H9 (cell line): ENCODE data around the gene UBE2D2. TPM values are rescaled to one million over a fixed set of nuclear protein-coding genes. Genes with fewer than 3 reads are reported as not detected.
"Not testable (repeated sequence)": the region's sequence is repeated elsewhere in the genome, so short reads cannot be mapped to it uniquely, and the experiment has no call there.

Experiments used
- DNase-seq: peaks from one replicate; pipeline ENCODE4 v3.0.0-alpha.2; 2017
- H2AFZ ChIP-seq: one replicate; pipeline ENCODE4 v1.6.1; 2013; ENCODE audit warnings: mild to moderate bottlenecking, low read length, control low read depth, moderate library complexity
- H2AK5ac ChIP-seq: 2 replicates; pipeline ENCODE4 v1.6.1; 2013; ENCODE audit warnings: low read length, control low read depth, mixed read lengths; ENCODE audit not compliant: insufficient read length
- H2BK120ac ChIP-seq: one replicate; pipeline ENCODE4 v1.6.1; 2013; ENCODE audit warnings: low read depth, mild to moderate bottlenecking, low read length, control low read depth, inconsistent platforms; ENCODE audit not compliant: poor library complexity, severe bottlenecking
- H2BK12ac ChIP-seq: 2 replicates; pipeline ENCODE4 v1.6.1; 2013; ENCODE audit warnings: low read length, control low read depth, mixed read lengths, low read depth; ENCODE audit not compliant: insufficient read length
- H2BK15ac ChIP-seq: 2 replicates; pipeline ENCODE4 v1.6.1; 2013; ENCODE audit warnings: low read depth, low read length, control low read depth
- H2BK20ac ChIP-seq: one replicate; pipeline ENCODE4 v1.6.1; 2013; ENCODE audit warnings: low read depth, mild to moderate bottlenecking, low read length, control low read depth, inconsistent platforms; ENCODE audit not compliant: poor library complexity, severe bottlenecking
- H2BK5ac ChIP-seq: 2 replicates; pipeline ENCODE4 v1.6.1; 2013; ENCODE audit warnings: low read length, control low read depth, mixed read lengths; ENCODE audit not compliant: insufficient read length
- H3K14ac ChIP-seq: 2 replicates; pipeline ENCODE4 v1.6.1; 2013; ENCODE audit warnings: low read length, control low read depth; ENCODE audit not compliant: insufficient read depth
- H3K18ac ChIP-seq: 2 replicates; pipeline ENCODE4 v1.6.1; 2013; ENCODE audit warnings: low read depth, mild to moderate bottlenecking, mixed read lengths, low read length, control low read depth; ENCODE audit not compliant: insufficient read length
- H3K23ac ChIP-seq: 2 replicates; pipeline ENCODE4 v1.6.1; 2013; ENCODE audit warnings: low read length, control low read depth, mixed read lengths, low read depth; ENCODE audit not compliant: insufficient read length
- H3K23me2 ChIP-seq: 2 replicates; pipeline ENCODE4 v1.6.1; 2013; ENCODE audit warnings: low read depth, mild to moderate bottlenecking, mixed read lengths, low read length, control low read depth; ENCODE audit not compliant: insufficient read length, poor library complexity, severe bottlenecking
- H3K27ac ChIP-seq: 2 replicates; pipeline ENCODE4 v1.5.1; 2013; ENCODE audit warnings: low read length, control low read depth, mixed read lengths, low read depth; ENCODE audit not compliant: insufficient read length
- H3K27me3 ChIP-seq: 2 replicates; pipeline ENCODE4 v1.6.1; 2013; ENCODE audit warnings: low read length, control low read depth, inconsistent platforms; ENCODE audit not compliant: insufficient read depth
- H3K4ac ChIP-seq: 2 replicates; pipeline ENCODE4 v1.6.1; 2013; ENCODE audit warnings: low read depth, mild to moderate bottlenecking, control low read depth, inconsistent platforms, low read length, moderate library complexity
- H3K4me1 ChIP-seq: 2 replicates; pipeline ENCODE4 v1.6.1; 2013; ENCODE audit warnings: low read length, control low read depth, inconsistent platforms; ENCODE audit not compliant: insufficient read depth
- H3K4me2 ChIP-seq: 2 replicates; pipeline ENCODE4 v1.6.1; 2013; ENCODE audit warnings: low read length, control low read depth, mixed read lengths; ENCODE audit not compliant: insufficient read length, insufficient read depth
- H3K56ac ChIP-seq: 2 replicates; pipeline ENCODE4 v1.6.1; 2013; ENCODE audit warnings: low read depth, mild to moderate bottlenecking, mixed read lengths, low read length, control low read depth; ENCODE audit not compliant: insufficient read length
- H3K79me1 ChIP-seq: 2 replicates; pipeline ENCODE4 v1.6.1; 2013; ENCODE audit warnings: low read depth, mild to moderate bottlenecking, moderate library complexity, low read length, control low read depth, inconsistent platforms; ENCODE audit not compliant: insufficient read depth, poor library complexity, severe bottlenecking
- H3K79me2 ChIP-seq: 2 replicates; pipeline ENCODE4 v1.6.1; 2013; ENCODE audit warnings: low read length, control low read depth, inconsistent platforms; ENCODE audit not compliant: insufficient read depth
- H3K9ac ChIP-seq: 2 replicates; pipeline ENCODE4 v1.6.1; 2013; ENCODE audit warnings: low read length, control low read depth, mixed read lengths; ENCODE audit not compliant: insufficient read length; ENCODE audit errors: extremely low read depth
- H3K9me3 ChIP-seq: one replicate; pipeline ENCODE4 v1.6.1; 2013; ENCODE audit warnings: low read depth, low read length, inconsistent platforms; ENCODE audit not compliant: control insufficient read depth
- H3T11ph ChIP-seq: one replicate; pipeline ENCODE4 v1.6.1; 2013; ENCODE audit warnings: mild to moderate bottlenecking, low read length, control low read depth, inconsistent platforms
- H4K20me1 ChIP-seq: one replicate; pipeline ENCODE4 v1.6.1; 2013; ENCODE audit not compliant: control insufficient read depth, insufficient read length, insufficient read depth
- H4K5ac ChIP-seq: 2 replicates; pipeline ENCODE4 v1.6.1; 2013; ENCODE audit warnings: low read depth, mild to moderate bottlenecking, mixed read lengths, low read length, control low read depth; ENCODE audit not compliant: insufficient read length
- H4K8ac ChIP-seq: replicated peaks from 2 replicates; pipeline ENCODE4 v1.6.1; 2013; ENCODE audit warnings: low read length, control low read depth, mixed read lengths, low read depth; ENCODE audit not compliant: insufficient read length
- H4K91ac ChIP-seq: 2 replicates; pipeline ENCODE4 v1.6.1; 2013; ENCODE audit warnings: low read depth, mild to moderate bottlenecking, moderate library complexity, mixed read lengths, low read length, control low read depth; ENCODE audit not compliant: insufficient read length
- H3K27ac Mint-ChIP-seq, 3 experiments: 2 replicates in 2 of 3; 3 replicates in 1 of 3; pipeline ENCODE4 v1.8.0; 2020 to 2021; ENCODE audit warnings: mixed read lengths in 3 of 3, mild to moderate bottlenecking in 1 of 3, moderate library complexity in 1 of 3
- H3K27me3 Mint-ChIP-seq: 2 replicates; pipeline ENCODE4 v1.8.0; 2021; ENCODE audit warnings: low read depth, mild to moderate bottlenecking, moderate library complexity, mixed read lengths
- H3K36me3 Mint-ChIP-seq, 3 experiments: 2 replicates in 2 of 3; 3 replicates in 1 of 3; pipeline ENCODE4 v1.8.0; 2020 to 2021; ENCODE audit warnings: low read depth in 3 of 3, mixed read lengths in 3 of 3; ENCODE audit not compliant: insufficient read depth in 1 of 3
- H3K4me1 Mint-ChIP-seq, 2 experiments: 2 replicates each; pipeline ENCODE4 v1.8.0; 2020; ENCODE audit warnings: mixed read lengths in 2 of 2
- H3K4me3 Mint-ChIP-seq, 2 experiments: 2 replicates in 1 of 2; 3 replicates in 1 of 2; pipeline ENCODE4 v1.8.0; 2020 to 2021; ENCODE audit warnings: mild to moderate bottlenecking in 2 of 2, mixed read lengths in 2 of 2, moderate library complexity in 1 of 2
- H3K9me3 Mint-ChIP-seq, 2 experiments: 2 replicates in 1 of 2; 3 replicates in 1 of 2; pipeline ENCODE4 v1.8.0; 2020; ENCODE audit warnings: mild to moderate bottlenecking in 2 of 2, mixed read lengths in 2 of 2, moderate library complexity in 1 of 2
- CTCF ChIP-seq: fragments of 200-600 bp; sonication (generic); conservative IDR thresholded peaks from 3 replicates; pipeline ENCODE4 v1.8.0; 2021; ENCODE audit warnings: antibody characterized with exemption, mild to moderate bottlenecking
- WGBS: extraction: QIAGEN DNeasy Blood & Tissue Kit; methylation state at CpG from one replicate; pipeline ENCODE4 v1.1.7; 2013; ENCODE audit warnings: missing lambda C conversion rate, low lambda C conversion rate, mixed read lengths; ENCODE audit not compliant: insufficient read length; ENCODE audit errors: extremely low coverage; 5-methylcytosine and 5-hydroxymethylcytosine counted together
- total RNA-seq: library from RNA; stranded (reverse); gene quantifications from 2 replicates; pipeline ENCODE4 v1.2.1, GENCODE V29; 2021

UBE2D2 gene
- total RNA-seq, 1 experiment from 2014 or later, result 236 TPM

DNA sequence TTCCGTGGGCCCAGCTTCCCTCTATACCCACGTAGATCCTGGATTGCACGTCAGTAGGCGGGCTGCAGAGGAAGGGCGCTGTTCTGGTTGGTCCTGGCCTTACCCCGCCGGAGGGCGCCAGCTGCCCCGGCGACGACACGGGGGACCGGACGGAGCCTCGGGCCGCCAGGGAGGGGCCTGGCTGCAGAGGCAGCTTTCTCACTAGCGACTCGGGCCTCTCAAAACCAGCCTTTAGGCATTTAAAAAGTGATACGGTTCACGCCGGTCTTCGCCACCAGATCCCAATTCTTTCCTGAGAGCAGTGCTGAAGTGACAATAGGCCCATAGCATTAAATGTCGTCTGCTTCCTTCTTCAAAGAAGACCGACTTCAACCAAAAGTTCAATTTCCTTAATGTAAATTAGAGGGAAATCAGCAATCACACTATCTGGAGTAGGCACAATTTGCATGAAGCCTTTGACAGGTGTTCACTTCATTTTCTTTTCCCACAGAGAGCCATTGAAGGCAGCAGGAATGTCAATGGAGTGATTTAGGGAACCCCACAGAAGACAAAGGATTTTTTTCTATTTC lies 17.6 kb upstream of the UBE2D2 start:
- Histone ChIP-seq H3K9me3 (no peaks in the 10 kb centered on the region), H2AK5ac (no peak overlapping the region), H2AFZ (no peak overlapping the region), H3K27me3 (no peaks in the 10 kb centered on the region), H2BK20ac (no peak overlapping the region), H2BK15ac (no peak overlapping the region), H2BK5ac (no peak overlapping the region), H3K23me2 (no peaks in the 10 kb centered on the region), H4K5ac (no peak overlapping the region), H3K23ac (no peak overlapping the region), H3K9ac (no peak overlapping the region), H3K56ac (no peak overlapping the region), H4K20me1 (no peaks in the 10 kb centered on the region), H3K79me1 (no peaks in the 10 kb centered on the region), H3K14ac (no peak overlapping the region), H3K4ac (no peak overlapping the region), H3K4me1 (no peaks in the 10 kb centered on the region), H3K79me2 (no peaks in the 10 kb centered on the region), H2BK120ac (no peak overlapping the region), H3K4me2 (peak overlapping the region; percentile 17), H3K27ac (peak overlapping the region; percentile 28), H4K8ac (no peak overlapping the region), H2BK12ac (no peak overlapping the region), H4K91ac (no peak overlapping the region), H3T11ph (no peak overlapping the region), H3K18ac (no peak overlapping the region)
- Mint-ChIP-seq H3K9me3 (peaks cover 5% of the 10 kb centered on the region in 2 experiments), H3K36me3 (peaks cover 5 to 6% (median 5%) of the 10 kb centered on the region in 3 experiments; a peak in 6 of 7 replicates), H3K27ac (peak overlapping the region in 2 of 3 experiments; percentile 65 to 90; a peak in 3 of 7 replicates), H3K27me3 (peaks cover 5% of the 10 kb centered on the region), H3K4me3 (peak overlapping the region; percentile 7 to 58; a peak in 4 of 5 replicates), H3K4me1 (peaks cover 9 to 13% of the 10 kb centered on the region in 2 experiments)
- no CpG with 5 or more reads among the region's 24 CpGs for WGBS
- peak; percentile 56; the same call in 2 of the 3 replicates for TF ChIP-seq CTCF
- DNase-seq, result peak; percentile 91

- H3K4me1 ChIP-seq, H3K18ac ChIP-seq, H4K5ac ChIP-seq, H3K14ac ChIP-seq, H3K4me3 Mint-ChIP-seq, H3K79me2 ChIP-seq, H3K4ac ChIP-seq, H4K8ac ChIP-seq, DNase-seq, H3K4me2 ChIP-seq, H3K27ac ChIP-seq, H4K91ac ChIP-seq, H3K79me1 ChIP-seq, H3K9ac ChIP-seq, H3K9me3 ChIP-seq, H3K56ac ChIP-seq, H4K20me1 ChIP-seq, H3K27me3 Mint-ChIP-seq, H2BK15ac ChIP-seq, H2AK5ac ChIP-seq, H3K27ac Mint-ChIP-seq, H2BK12ac ChIP-seq, H2BK20ac ChIP-seq, H2AFZ ChIP-seq, H3K23ac ChIP-seq, H3K23me2 ChIP-seq, H2BK5ac ChIP-seq, H3K27me3 ChIP-seq, H2BK120ac ChIP-seq, H3T11ph ChIP-seq: not testable (repeated sequence)
- Mint-ChIP-seq H3K4me1 (peaks cover 9 to 13% of the 10 kb centered on the region in 2 experiments), H3K36me3 (peaks cover 6 to 13% (median 9%) of the 10 kb centered on the region in 3 experiments; a peak in 6 of 7 replicates), H3K9me3 (peaks cover 19 to 20% of the 10 kb centered on the region in 2 experiments)
- WGBS, result no CpG with 5 or more reads among the region's 6 CpGs
Measured at GRCh38 chr5:139546593-139546992, 14.5 kb upstream of the UBE2D2 start.
